ENCODE measurements around the gene SIGLEC15.

SIGLEC15 gene

DNA sequence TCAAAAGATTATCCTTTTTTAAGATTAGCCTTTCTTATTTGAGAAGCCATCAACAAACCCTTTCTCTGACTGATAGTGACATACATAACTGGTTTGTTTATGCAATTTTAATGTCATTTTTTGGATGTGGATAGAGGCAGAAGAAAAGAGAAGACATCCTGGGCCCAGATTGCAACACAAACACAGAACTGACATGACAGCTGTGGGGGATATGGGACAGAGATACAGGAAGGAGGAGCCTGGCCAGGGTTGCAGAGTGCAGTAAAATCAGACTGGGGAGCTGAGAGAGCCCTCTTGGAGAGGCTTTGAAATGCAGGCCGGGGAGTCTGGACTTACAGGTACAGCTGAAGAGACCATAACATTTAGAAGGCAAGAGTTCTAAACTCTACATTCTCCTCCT lies 65.1 kb downstream of the SIGLEC15 start:
- DNase-seq (ENCODE audit: insufficient read length, low spot score) (no peak), FAIRE-seq (no peak)
- TF ChIP-seq PAX5 (IDR thresholded peaks at IDR 0.05; ENCODE audit: insufficient read depth, low read length, severe bottlenecking) (no peak), POLR2A (IDR thresholded peaks at IDR 0.05; ENCODE audit: low read depth, low read length) (no peak), POU2F2 (IDR thresholded peaks at IDR 0.05; ENCODE audit: low read depth, low read length) (no peak), SPI1 (IDR thresholded peaks at IDR 0.05; ENCODE audit: low read depth, low read length) (no peak), TAF1 (IDR thresholded peaks at IDR 0.05; ENCODE audit: low read depth, low read length) (no peak), POLR2AphosphoS5 (IDR thresholded peaks at IDR 0.05; ENCODE audit: low read depth, low read length) (no peak)

DNA sequence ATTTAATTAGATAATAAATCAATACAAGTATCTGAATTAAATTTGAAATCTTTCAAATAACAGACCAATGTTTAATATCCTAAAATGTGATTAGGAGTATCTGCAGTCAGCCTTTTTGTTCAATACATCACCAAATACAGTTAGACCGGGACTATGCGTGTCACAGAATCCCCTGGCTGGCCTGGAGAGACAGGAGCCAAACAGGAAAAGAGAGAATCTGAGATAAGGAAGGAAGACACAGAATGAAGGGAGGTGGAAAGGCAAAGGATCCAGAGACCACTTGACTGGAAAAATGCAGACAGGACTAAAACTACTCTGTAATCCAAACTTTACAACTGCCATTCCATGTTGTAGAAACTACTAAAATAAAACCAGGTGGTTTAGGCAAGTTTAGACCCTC lies 66.3 kb downstream of the SIGLEC15 start:
- DNase-seq (ENCODE audit: insufficient read length, low spot score) (no peak), FAIRE-seq (no peak)
- TF ChIP-seq SPI1 (IDR thresholded peaks at IDR 0.05; ENCODE audit: low read depth, low read length) (no peak), PAX5 (IDR thresholded peaks at IDR 0.05; ENCODE audit: insufficient read depth, low read length, severe bottlenecking) (no peak), TAF1 (IDR thresholded peaks at IDR 0.05; ENCODE audit: low read depth, low read length) (no peak), POU2F2 (IDR thresholded peaks at IDR 0.05; ENCODE audit: low read depth, low read length) (no peak), POLR2A (IDR thresholded peaks at IDR 0.05; ENCODE audit: low read depth, low read length) (no peak), POLR2AphosphoS5 (IDR thresholded peaks at IDR 0.05; ENCODE audit: low read depth, low read length) (no peak)
